HUES48 (cell line): ENCODE results near the gene TBX4.

Experiments
- H3K27ac ChIP-seq: one replicate; pipeline ENCODE4 v1.7.0; 2013; ENCODE audit warnings: low read depth, low read length, inconsistent platforms
- H3K27me3 ChIP-seq: 2 replicates; pipeline ENCODE4 v1.6.1; 2013; ENCODE audit warnings: mild to moderate bottlenecking, low read length; ENCODE audit not compliant: control insufficient read depth, insufficient read depth
- H3K36me3 ChIP-seq: 2 replicates; pipeline ENCODE4 v1.6.1; 2013; ENCODE audit warnings: low read length; ENCODE audit not compliant: control insufficient read depth, insufficient read depth
- H3K4me1 ChIP-seq: 2 replicates; pipeline ENCODE4 v1.6.1; 2013; ENCODE audit warnings: mild to moderate bottlenecking, low read length; ENCODE audit not compliant: control insufficient read depth, insufficient read depth
- H3K4me3 ChIP-seq: 2 replicates; pipeline ENCODE4 v1.5.1; 2013; ENCODE audit warnings: mild to moderate bottlenecking, low read depth, low read length
- H3K9ac ChIP-seq: 2 replicates; pipeline ENCODE4 v1.6.1; 2013; ENCODE audit warnings: mild to moderate bottlenecking, low read depth, low read length, moderate library complexity
- H3K9me3 ChIP-seq: 2 replicates; pipeline ENCODE4 v1.6.1; 2013; ENCODE audit warnings: low read length; ENCODE audit not compliant: control insufficient read depth, insufficient read depth

The TBX4 gene

DNA sequence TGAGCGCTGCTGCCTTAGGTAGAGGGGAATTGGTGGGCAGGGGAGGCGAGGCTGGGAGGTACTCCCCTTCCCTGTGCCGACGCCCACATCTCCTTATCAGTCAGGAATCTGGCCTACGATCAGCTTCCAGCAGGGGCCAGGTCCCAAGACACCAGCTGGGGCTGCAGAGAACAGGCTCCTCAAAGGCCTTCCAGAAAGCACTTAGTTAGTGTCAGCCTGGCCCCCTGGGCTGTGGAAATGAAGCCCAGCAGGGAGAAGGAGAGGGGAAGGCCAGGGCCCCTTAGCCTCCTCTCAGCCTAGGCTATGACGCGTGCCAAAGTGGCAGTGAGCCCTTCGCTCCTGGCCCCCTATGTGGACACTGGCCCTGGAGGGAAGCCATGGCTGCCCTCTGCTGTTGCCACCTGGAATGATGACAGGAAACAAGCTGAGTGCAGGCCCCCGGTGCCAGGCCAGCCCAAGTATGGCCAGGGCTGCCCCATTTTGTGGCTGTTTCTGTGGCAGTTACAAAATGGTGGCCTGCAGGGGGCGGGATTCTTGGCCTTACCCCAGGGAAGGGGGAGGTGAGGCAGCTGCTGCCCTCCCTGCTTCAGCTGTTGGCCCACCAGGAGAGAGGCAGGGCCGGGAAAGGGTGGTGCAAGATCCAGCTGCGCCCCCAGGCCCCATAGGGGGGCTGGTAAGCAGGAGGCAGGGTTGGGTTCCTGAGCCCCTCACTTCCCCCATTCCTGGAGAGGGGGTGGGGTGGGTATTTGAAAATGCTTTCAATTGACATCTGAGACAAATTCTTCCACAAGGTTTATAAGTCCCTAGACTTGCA is 11.3 kb downstream of the TBX4 start:
- peaks cover 94% of the 10 kb centered on the region for H3K27me3 ChIP-seq

DNA sequence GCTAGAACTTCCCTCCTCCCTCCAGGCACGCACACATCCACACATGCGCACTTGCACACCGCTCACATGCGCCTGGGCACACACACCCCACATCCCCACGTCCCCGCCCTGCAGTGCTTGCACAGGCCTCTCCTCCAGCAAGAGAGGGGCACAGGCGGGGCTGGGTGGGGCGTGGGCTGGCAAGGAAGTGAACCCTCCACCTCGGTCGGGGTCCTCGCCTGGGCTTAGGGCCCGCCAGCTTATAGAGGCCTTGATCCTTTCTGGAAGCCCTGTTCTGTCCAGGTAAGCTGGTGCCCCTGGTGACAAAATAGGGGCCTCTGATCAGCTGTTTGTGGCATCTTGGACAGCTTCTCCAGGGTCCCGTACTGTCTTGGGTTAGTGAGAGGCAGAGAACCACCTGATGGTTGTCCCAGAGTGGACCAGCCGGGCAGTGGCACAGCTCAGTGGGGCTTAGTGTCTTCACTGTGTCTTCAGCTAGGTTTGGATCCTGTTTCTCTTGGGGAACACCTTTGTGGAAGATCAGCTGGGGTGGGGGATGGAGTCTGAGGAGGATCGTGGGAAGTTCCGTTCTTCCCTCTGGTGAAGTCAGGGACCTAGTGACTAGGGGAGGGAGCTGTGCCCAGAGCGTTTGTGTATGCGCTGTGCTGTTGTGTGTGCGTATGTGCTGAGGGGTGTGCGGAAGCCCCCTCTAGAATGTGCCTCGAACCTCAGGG is 12.1 kb downstream of the TBX4 start:
- Histone ChIP-seq H3K27ac (no peak overlapping the region), H3K4me1 (peaks cover 17% of the 10 kb centered on the region; the same call in 1 of the 2 replicates), H3K9me3 (no peaks in the 10 kb centered on the region), H3K4me3 (no peak overlapping the region), H3K9ac (no peak overlapping the region), H3K36me3 (no peaks in the 10 kb centered on the region), H3K27me3 (peaks cover 94% of the 10 kb centered on the region)

More for the DNA sequence above, 11.3 kb downstream of the TBX4 start:
- H3K9me3 ChIP-seq = no peaks in the 10 kb centered on the region
- no peaks in the 10 kb centered on the region for H3K36me3 ChIP-seq
- no peak overlapping the region for H3K27ac ChIP-seq
- H3K9ac ChIP-seq = no peak overlapping the region
- peaks cover 19% of the 10 kb centered on the region for H3K4me1 ChIP-seq
- no peak overlapping the region for H3K4me3 ChIP-seq

DNA sequence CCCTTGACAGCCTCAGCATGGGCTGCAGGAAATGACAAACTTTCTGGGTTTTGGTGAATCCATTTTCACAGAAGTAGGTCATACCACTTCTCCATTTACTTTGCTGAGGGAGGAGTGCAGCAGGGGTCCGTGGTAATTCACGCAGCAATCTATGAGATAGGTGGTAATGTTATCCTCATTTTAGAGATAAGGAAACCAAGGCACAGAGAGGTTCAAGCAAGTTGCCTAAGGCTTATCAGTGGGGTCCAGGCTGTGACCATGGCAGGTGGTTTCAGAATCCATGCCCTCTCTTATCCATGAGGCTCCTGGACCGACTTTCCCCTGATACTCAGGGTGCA is 12.6 kb downstream of the TBX4 start:
- H3K4me3 ChIP-seq = no peak overlapping the region
- H3K36me3 ChIP-seq = no peaks in the 10 kb centered on the region
- peaks cover 17% of the 10 kb centered on the region; the same call in 1 of the 2 replicates for H3K4me1 ChIP-seq
- no peak overlapping the region for H3K9ac ChIP-seq
- no peaks in the 10 kb centered on the region for H3K9me3 ChIP-seq
- peaks cover 94% of the 10 kb centered on the region for H3K27me3 ChIP-seq
- no peak overlapping the region for H3K27ac ChIP-seq

DNA sequence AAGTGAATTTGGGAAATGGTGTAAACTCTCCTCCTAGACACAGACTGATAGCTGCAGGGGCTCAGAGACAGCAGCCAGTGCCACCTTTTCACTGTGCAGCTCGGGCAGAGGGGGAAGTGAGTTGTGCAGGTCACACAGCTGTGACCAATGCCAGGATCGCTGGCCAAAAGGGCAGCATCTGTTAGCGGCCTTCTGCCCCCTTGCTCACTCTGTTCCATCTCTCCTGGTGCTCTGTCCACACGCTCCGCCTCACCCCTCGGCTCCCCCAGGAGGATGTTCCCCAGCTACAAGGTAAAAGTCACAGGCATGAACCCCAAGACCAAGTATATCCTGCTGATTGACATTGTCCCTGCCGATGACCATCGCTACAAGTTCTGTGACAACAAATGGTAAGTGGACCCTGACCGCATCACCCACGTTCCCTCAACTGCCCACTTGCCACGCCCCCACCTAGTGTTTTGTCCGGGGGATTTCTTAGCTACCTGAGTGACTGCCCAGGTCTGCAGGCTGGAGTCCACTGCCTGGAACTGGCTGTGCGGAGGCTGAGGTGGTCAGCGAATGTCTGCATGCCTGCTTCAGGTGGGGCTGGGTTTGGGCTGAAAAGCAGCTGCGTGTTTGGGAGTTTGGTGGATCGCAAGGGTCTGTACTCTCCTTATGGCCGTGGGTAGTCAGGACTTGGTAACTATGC is 13.5 kb downstream of the TBX4 start:
- Histone ChIP-seq H3K27ac (no peak overlapping the region), H3K36me3 (no peaks in the 10 kb centered on the region), H3K27me3 (peaks cover 92% of the 10 kb centered on the region), H3K9me3 (no peaks in the 10 kb centered on the region), H3K4me1 (peaks cover 17% of the 10 kb centered on the region; the same call in 1 of the 2 replicates), H3K9ac (no peak overlapping the region), H3K4me3 (no peak overlapping the region)

DNA sequence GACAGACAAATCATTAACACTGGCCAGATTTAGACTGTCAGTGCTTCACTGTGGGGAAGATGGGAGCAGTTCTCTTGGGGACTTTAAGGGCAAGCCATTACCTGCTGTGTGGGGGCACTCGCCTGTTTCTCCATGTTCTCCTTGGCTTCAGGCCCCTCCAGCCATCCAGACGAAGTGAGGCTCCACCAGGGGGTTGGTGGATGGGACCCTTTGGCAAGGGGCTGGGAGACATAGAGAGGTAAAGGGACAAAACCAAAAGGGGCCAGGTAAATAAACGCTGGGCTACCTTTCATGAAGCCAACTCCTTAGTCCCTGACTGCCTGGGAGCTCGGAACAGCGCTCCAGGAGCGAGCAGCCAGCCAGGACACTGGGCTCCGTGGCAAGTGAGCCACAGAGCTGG is 14.0 kb downstream of the TBX4 start:
- Histone ChIP-seq H3K4me3 (no peak overlapping the region), H3K9ac (no peak overlapping the region), H3K27ac (no peak overlapping the region), H3K4me1 (peaks cover 14% of the 10 kb centered on the region; the same call in 1 of the 2 replicates), H3K27me3 (peaks cover 87% of the 10 kb centered on the region), H3K36me3 (no peaks in the 10 kb centered on the region), H3K9me3 (no peaks in the 10 kb centered on the region)

DNA sequence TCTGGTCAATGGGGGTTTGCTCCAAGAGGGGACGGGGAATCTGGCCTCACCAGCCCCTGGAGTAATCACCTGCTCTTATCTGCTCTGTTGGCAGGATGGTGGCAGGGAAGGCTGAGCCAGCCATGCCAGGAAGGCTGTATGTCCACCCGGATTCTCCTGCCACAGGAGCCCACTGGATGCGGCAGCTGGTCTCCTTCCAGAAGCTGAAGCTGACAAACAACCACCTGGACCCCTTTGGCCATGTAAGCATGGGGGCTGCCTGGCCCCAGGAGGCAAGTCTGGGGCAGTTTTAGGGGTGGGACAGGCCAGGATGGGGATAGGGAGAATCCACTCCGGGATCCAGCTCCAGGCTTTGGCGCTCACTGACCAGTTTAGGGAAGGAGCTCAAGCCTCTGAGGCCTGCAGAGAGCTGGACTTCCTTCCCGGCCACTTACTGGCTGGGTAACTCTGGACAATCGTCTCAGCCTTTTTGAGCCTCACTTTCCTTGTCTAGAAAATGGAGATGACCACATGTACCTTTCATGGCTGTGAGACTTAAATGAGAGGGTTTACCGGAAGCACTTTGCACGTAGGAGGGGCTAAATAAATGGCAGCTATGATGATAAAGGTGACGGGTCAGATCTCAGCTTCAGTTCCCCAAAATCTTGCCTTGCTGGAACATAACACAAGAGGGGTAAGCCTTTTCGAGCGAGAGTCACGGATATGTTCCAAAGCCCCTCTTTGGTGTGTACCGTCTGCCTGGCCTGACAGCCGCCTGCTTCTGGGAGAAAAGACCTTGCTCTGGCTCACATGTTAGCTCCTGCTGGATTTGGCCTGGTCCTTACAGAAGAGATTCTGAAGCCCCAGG is 15.4 kb downstream of the TBX4 start:
- no peaks in the 10 kb centered on the region for H3K9me3 ChIP-seq
- H3K4me1 ChIP-seq = peaks cover 13% of the 10 kb centered on the region; the same call in 1 of the 2 replicates
- 0 out of 2 replicates have a peak overlapping the region, but pooled peaks have one; percentile 33 for H3K4me3 ChIP-seq
- H3K9ac ChIP-seq = no peak overlapping the region
- no peak overlapping the region for H3K27ac ChIP-seq
- H3K36me3 ChIP-seq = no peaks in the 10 kb centered on the region
- peaks cover 73% of the 10 kb centered on the region for H3K27me3 ChIP-seq

DNA sequence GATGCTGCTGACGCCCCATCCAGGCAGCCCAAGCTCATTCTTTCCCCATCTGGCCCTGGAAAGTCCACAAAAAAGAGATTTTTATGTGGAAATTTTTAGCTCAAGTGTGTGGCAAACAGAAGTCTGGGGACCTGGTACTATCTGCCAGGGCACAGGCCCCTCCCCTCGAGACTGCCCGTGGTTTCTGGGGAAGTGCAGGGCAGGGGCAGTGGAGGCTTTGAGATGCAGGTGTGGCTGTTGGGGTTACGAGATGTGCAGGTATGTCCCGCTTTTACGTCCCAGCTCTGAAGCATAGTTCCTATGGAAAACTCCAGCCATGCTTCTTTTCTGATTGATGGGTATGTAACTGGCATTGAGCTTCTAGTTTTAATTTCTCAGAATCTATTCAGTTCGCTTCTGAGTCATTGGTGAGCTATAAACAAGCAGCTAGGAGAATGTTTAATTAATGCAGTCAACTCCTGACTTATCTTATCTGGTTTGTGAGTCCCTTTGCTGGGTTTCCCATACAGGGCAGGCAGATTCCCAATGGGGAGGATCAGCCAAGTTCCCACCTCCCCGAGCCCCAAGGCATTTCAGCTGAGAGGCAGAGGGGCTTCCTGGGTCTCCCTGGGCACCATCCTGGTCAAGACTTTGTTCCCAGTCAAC is 16.2 kb downstream of the TBX4 start:
- no peak overlapping the region for H3K9ac ChIP-seq
- peaks cover 6% of the 10 kb centered on the region; the same call in 1 of the 2 replicates for H3K4me1 ChIP-seq
- H3K36me3 ChIP-seq = no peaks in the 10 kb centered on the region
- H3K27ac ChIP-seq = no peak overlapping the region
- H3K27me3 ChIP-seq = peaks cover 65% of the 10 kb centered on the region
- H3K4me3 ChIP-seq = no peak overlapping the region
- no peaks in the 10 kb centered on the region for H3K9me3 ChIP-seq

DNA sequence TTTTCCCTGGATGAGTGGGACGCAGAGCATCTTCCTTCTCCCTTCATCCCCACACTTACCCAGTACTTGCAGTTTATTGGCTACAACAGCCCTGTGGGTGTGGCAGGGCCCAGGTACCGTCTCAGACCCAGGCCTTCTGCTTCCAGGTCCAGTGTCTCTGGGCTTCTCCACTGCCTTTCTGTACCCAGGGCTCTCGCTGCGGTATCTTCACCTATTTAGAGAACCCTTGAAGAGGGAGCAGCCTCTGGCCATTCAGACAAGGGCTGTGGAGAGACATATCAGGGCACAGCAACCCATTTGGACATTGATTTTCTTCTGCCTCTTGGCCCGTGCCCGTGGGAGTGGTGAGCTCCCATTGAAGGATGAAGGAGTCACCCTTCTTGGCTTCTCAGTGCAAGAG is 17.3 kb downstream of the TBX4 start:
- no peaks in the 10 kb centered on the region for H3K9me3 ChIP-seq
- H3K4me1 ChIP-seq = peaks cover 5% of the 10 kb centered on the region; the same call in 1 of the 2 replicates
- no peak overlapping the region for H3K9ac ChIP-seq
- H3K4me3 ChIP-seq = no peak overlapping the region
- peaks cover 55% of the 10 kb centered on the region for H3K27me3 ChIP-seq
- no peak overlapping the region for H3K27ac ChIP-seq
- H3K36me3 ChIP-seq = no peaks in the 10 kb centered on the region

DNA sequence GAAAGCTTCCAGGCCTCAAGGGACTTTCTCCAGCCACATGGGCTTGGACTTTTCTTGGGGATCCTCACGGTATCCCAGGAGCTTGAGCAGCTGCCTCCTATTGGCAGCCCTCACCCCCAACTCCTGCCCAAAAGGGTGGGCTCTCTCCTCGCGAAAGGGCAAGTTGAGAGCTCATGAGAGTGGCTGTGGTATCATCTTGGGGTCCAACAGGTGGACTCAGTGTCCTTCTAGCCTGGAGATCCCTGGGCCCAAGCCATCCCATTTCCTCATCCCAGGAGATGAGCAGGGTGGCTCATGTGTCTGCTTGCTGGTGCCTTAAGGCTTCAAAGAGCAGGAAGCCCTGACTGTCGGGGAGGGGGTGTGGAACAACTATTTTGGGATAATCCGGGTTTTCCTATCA is 17.7 kb downstream of the TBX4 start:
- no peak overlapping the region for H3K4me3 ChIP-seq
- H3K9me3 ChIP-seq = no peaks in the 10 kb centered on the region
- H3K4me1 ChIP-seq = peaks cover 5% of the 10 kb centered on the region; the same call in 1 of the 2 replicates
- H3K27ac ChIP-seq = no peak overlapping the region
- no peak overlapping the region for H3K9ac ChIP-seq
- no peaks in the 10 kb centered on the region for H3K36me3 ChIP-seq
- H3K27me3 ChIP-seq = peaks cover 50% of the 10 kb centered on the region

DNA sequence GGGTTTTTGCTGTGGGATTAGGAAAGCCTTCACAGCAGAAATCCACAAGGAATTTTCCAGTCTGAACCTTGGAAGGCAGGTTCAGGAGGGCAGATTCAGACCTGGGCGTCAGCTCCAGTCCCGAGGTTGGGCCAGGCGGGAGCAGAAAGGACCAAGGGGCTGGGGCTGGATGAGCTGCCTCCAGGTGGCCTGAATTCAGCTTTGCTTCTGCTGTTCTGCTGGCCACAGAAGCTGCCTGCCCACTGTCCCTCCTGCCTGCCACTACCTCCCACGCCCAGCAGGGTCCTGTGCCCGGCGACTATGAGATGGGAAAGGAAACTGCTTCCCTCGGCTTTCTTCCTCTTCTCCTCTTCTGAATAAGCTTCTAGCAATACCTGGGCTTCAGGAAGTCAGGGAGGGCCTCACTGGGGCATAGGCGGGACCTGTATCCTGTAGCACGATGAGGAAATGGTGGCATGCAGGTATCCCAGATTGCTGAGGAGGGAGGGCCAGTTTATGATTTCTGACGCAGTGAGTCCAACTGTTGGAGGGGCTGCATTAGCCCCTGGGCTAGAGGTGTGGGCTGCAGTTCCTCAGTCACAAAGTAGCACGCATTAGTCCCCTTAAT is 18.4 kb downstream of the TBX4 start:
- Histone ChIP-seq H3K27me3 (peaks cover 43% of the 10 kb centered on the region), H3K9me3 (no peaks in the 10 kb centered on the region), H3K4me1 (peaks cover 5% of the 10 kb centered on the region; the same call in 1 of the 2 replicates), H3K36me3 (no peaks in the 10 kb centered on the region), H3K27ac (no peak overlapping the region), H3K4me3 (no peak overlapping the region), H3K9ac (no peak overlapping the region)
